H1 (cell line): ENCODE data around the gene ABHD14A. TPM values are rescaled to one million over a fixed set of nuclear protein-coding genes. Genes with fewer than 3 reads are reported as not detected.

Experiments used
- ASH2L ChIP-seq: fragments of 200-600, 300-600 bp; sonication (generic); IDR thresholded peaks from one replicate; pipeline ENCODE4 v1.7.1; 2017; ENCODE audit warnings: low read length
- ATF3 ChIP-seq: IDR thresholded peaks from 2 replicates; pipeline ENCODE4 v1.6.1; 2011; ENCODE audit warnings: low read depth, mild to moderate bottlenecking, low read length; ENCODE audit not compliant: insufficient read depth
- BACH1 ChIP-seq: IDR thresholded peaks from 2 replicates; pipeline ENCODE4 v1.6.1; 2012; ENCODE audit warnings: low read length, improper control_type of control experiment
- CEBPB ChIP-seq: IDR thresholded peaks from 2 replicates; pipeline ENCODE4 v1.6.1; 2012; ENCODE audit warnings: low read depth, low read length
- CHD7 ChIP-seq: fragments of 300-600 bp; sonication (generic); IDR thresholded peaks from 2 replicates; pipeline ENCODE4 v1.7.1; 2012; ENCODE audit warnings: low read length, moderate library complexity, mild to moderate bottlenecking, inconsistent platforms; ENCODE audit not compliant: insufficient replicate concordance
- CTBP2 ChIP-seq: IDR thresholded peaks from 2 replicates; pipeline ENCODE4 v1.7.0; 2011; ENCODE audit warnings: borderline replicate concordance, mild to moderate bottlenecking, moderate library complexity, mixed read lengths, low read length; ENCODE audit not compliant: insufficient read depth, insufficient read length
- EGR1 ChIP-seq: IDR thresholded peaks from 2 replicates; pipeline ENCODE4 v1.6.1; 2011; ENCODE audit warnings: low read depth, low read length, borderline replicate concordance
- MAFK ChIP-seq: IDR thresholded peaks from 2 replicates; pipeline ENCODE4 v1.6.1; 2012; ENCODE audit warnings: low read depth, mild to moderate bottlenecking, improper control_type of control experiment, low read length
- YY1 ChIP-seq: IDR thresholded peaks from 2 replicates; pipeline ENCODE4 v1.6.1; 2011; ENCODE audit warnings: low read depth, mild to moderate bottlenecking, low read length
- polyA plus RNA-seq, 7 experiments: library from polyadenylated mRNA; depleted of rRNA in 3 of 7; stranded (reverse) in 5 of 7; unstranded in 2 of 7; fragments of >200 nt in 5 of 7; fragments of 200-250 nt in 2 of 7; gene quantifications; 1 replicate in 5 of 7; 2 replicates in 1 of 7; 4 replicates in 1 of 7; pipeline versions ENCODE4 v1.2.1 to v1.2.3, GENCODE V29; 2011 to 2013; ENCODE audit warnings: missing spikeins in 2 of 7, mixed read lengths in 2 of 7
- total RNA-seq: library from RNA; stranded (reverse); fragmentation: NEBNext Ultra II Directional; extraction: Animal tissue kit (Norgen Biotek cat#: 25700); gene quantifications from 2 replicates; pipeline ENCODE4 v1.2.1, GENCODE V29; 2021

Gene ABHD14A
- total and polyA plus RNA-seq, 2 of the 8 experiments (the other 6 are each of a cell fraction or from before 2014, with no cell fraction given), result 4.6 to 9.8 TPM

- TF ChIP-seq BACH1 (no peak), ATF3 (no peak), CEBPB (no peak), ASH2L (no peak), YY1 (no peak), MAFK (no peak), CTBP2 (no peak), CHD7 (no peak), EGR1 (no peak)
Observed at GRCh38 chr3:51986010-51986947, 11.4 kb downstream of the ABHD14A start (continued).
